Measurements from ENCODE around the gene PRKACB.

DNA sequence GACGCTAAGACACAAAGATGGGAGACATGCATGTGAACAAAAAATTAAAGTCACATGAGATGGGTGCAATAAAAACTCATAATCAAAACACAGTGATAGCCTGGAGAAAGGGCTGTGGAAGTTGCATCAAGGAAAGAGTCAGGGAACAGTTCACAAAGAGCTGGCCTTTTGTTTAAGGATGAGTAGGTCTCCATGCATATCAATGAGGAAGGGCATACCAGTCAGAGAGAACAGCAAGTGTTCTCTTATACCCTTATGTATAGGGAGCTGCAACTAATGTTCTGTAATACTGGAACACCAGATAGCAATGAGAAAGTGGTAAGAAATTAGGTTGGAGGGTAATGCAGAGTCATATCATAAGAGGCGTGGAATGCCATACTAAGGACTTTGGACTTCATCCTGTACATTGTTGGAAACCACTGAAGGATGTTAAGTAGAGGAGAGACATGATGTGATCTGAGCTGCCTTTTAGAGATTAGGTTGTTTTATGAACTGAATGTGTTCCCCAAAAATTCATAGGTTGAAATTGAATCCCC is 110.7 kb downstream of the PRKACB start:
- TF ChIP-seq CTCF (IDR thresholded peaks at IDR 0.05) (no peak), POLR2A (IDR thresholded peaks at IDR 0.05) (no peak)
